Ascending aorta (tissue), 2 donors: ENCODE data around the gene ZXDB. TPM values are rescaled to one million over a fixed set of nuclear protein-coding genes. Genes with fewer than 3 reads are reported as not detected.
"Not testable (repeated sequence)": the region's sequence is repeated elsewhere in the genome, so short reads cannot be mapped to it uniquely, and the experiment has no call there.

Experiments used
- DNase-seq, 2 donors: peaks; one replicate each; pipeline ENCODE4 v3.0.0-alpha.2; 2019; ENCODE audit warnings: low spot score in 2 of 2
- H3K27ac ChIP-seq, 2 donors: fragments of 200-600 bp; sonication (generic); one replicate each; pipeline ENCODE4 v1.5.1; 2016 to 2017; ENCODE audit warnings: mild to moderate bottlenecking in 1 of 2
- H3K27me3 ChIP-seq: fragments of 200-600 bp; sonication (generic); one replicate; pipeline ENCODE4 v1.5.1; 2017
- H3K36me3 ChIP-seq, 2 donors: fragments of 200-600 bp; sonication (generic); one replicate each; pipeline ENCODE4 v1.5.1; 2016
- H3K4me1 ChIP-seq, 2 donors: fragments of 200-600 bp; sonication (generic); one replicate each; pipeline ENCODE4 v1.5.1; 2016 to 2017; ENCODE audit warnings: mild to moderate bottlenecking in 1 of 2
- H3K4me3 ChIP-seq, 2 donors: fragments of 200-600 bp; sonication (generic); one replicate each; pipeline ENCODE4 v1.5.1; 2016 to 2017; ENCODE audit warnings: mild to moderate bottlenecking in 1 of 2
- H3K9me3 ChIP-seq, 2 donors: fragments of 200-600 bp; sonication (generic); one replicate each; pipeline ENCODE4 v1.5.1; 2016
- CTCF ChIP-seq, 3 experiments: fragments of 200-600 bp in 2 of 3; fragments of 450-650 bp in 1 of 3; sonication (generic) in 2 of 3; IDR thresholded peaks; one replicate each; pipeline ENCODE4 v1.5.1; 2016 to 2019; ENCODE audit warnings: antibody characterized with exemption in 3 of 3, mild to moderate bottlenecking in 1 of 3, moderate library complexity in 1 of 3
- intact Hi-C: fragments of 100-400 bp; cut with DNase I; formaldehyde crosslinking; loops from one replicate; pipeline ENCODE4 v1.15.1; 2023
- total RNA-seq: library from RNA; depleted of rRNA; stranded (reverse); fragments of >200 nt; gene quantifications from one replicate; pipeline ENCODE4 v1.1.0, GENCODE V29; 2016

The ZXDB gene
- total RNA-seq, 1 donor from 2014 or later, result 8.5 TPM

GRCh38 chrX:57587062-57587461, 4.7 kb upstream of the ZXDB start:
- no peaks in the 10 kb centered on the region for H3K36me3 ChIP-seq

GRCh38 chrX:57587607-57588006, 4.2 kb upstream of the ZXDB start:
- no peak for TF ChIP-seq CTCF (IDR thresholded peaks at IDR 0.05)
- Histone ChIP-seq H3K4me1 (no peaks in the 10 kb centered on the region), H3K4me3 (no peak overlapping the region), H3K27ac (no peak overlapping the region), H3K36me3 (no peaks in the 10 kb centered on the region), H3K9me3 (no peaks in the 10 kb centered on the region), H3K27me3 (no peaks in the 10 kb centered on the region)
- intact Hi-C loops, result no loop called here
- no peak for DNase-seq

More at GRCh38 chrX:57587062-57587461, 4.7 kb upstream of the ZXDB start:
- H3K4me3 ChIP-seq, result no peak overlapping the region
- no peaks in the 10 kb centered on the region for H3K9me3 ChIP-seq
- no peak for TF ChIP-seq CTCF (IDR thresholded peaks at IDR 0.05)
- no peaks in the 10 kb centered on the region for H3K4me1 ChIP-seq
- no peak for DNase-seq
- intact Hi-C loops, result no loop called here
- no peak overlapping the region for H3K27ac ChIP-seq
- no peaks in the 10 kb centered on the region for H3K27me3 ChIP-seq

- not testable (repeated sequence) for H3K4me1 ChIP-seq, H3K36me3 ChIP-seq, H3K27me3 ChIP-seq, H3K9me3 ChIP-seq
- peak in 1 of 2 donors; percentile 62 for DNase-seq
- intact Hi-C loops, result loop anchor here (2.0 to 10.0 kb wide), 5 partner anchors 318 to 1878 kb away; partner anchors contain the start of genes RRAGB, SPIN3, UBQLN2 and ZXDA
- peak overlapping the region; percentile 63 to 78 for H3K4me3 ChIP-seq
- peak overlapping the region; percentile 92 to 98 for H3K27ac ChIP-seq
Measured at GRCh38 chrX:57592160-57592893, 516 bp downstream of the ZXDB start.

GRCh38 chrX:57592894-57593215, 1.0 kb downstream of the ZXDB start:
- H3K9me3 ChIP-seq, H3K4me1 ChIP-seq, H3K36me3 ChIP-seq, H3K27me3 ChIP-seq, DNase-seq: not testable (repeated sequence)
- peak overlapping the region; percentile 63 to 78 for H3K4me3 ChIP-seq
- peak overlapping the region; percentile 92 to 98 for H3K27ac ChIP-seq
- intact Hi-C loops, result loop anchor here (2.0 to 10.0 kb wide), 5 partner anchors 318 to 1878 kb away; partner anchors contain the start of genes RRAGB, SPIN3, UBQLN2 and ZXDA

GRCh38 chrX:57595381-57595811, 3.6 kb downstream of the ZXDB start:
- H3K27me3 ChIP-seq, result no peaks in the 10 kb centered on the region
- TF ChIP-seq CTCF (IDR thresholded peaks at IDR 0.05), result no peak
- H3K9me3 ChIP-seq, result no peaks in the 10 kb centered on the region
- H3K4me1 ChIP-seq, result no peaks in the 10 kb centered on the region
- DNase-seq, result no peak
- H3K4me3 ChIP-seq, result no peak overlapping the region
- peak overlapping the region in 1 of 2 donors; percentile 33 for H3K27ac ChIP-seq
- H3K36me3 ChIP-seq, result no peaks in the 10 kb centered on the region
- intact Hi-C loops, result loop anchor here (10.0 kb wide), 4 partner anchors 601 to 1881 kb away; partner anchors contain the start of genes RRAGB, SPIN3 and UBQLN2

- H3K4me1 ChIP-seq, result no peaks in the 10 kb centered on the region
Measured at GRCh38 chrX:57596109-57596508, 4.3 kb downstream of the ZXDB start.

More at GRCh38 chrX:57596109-57596508, 4.3 kb downstream of the ZXDB start:
- H3K4me3 ChIP-seq, result no peak overlapping the region
- H3K27me3 ChIP-seq, result no peaks in the 10 kb centered on the region
- H3K9me3 ChIP-seq, result no peaks in the 10 kb centered on the region
- no peaks in the 10 kb centered on the region for H3K36me3 ChIP-seq
- intact Hi-C loops, result loop anchor here (10.0 kb wide), 4 partner anchors 601 to 1881 kb away; partner anchors contain the start of genes RRAGB, SPIN3 and UBQLN2
- H3K27ac ChIP-seq, result peak overlapping the region in 1 of 2 donors; percentile 1
- no peak for TF ChIP-seq CTCF (IDR thresholded peaks at IDR 0.05)
- DNase-seq, result no peak
